ENCODE results near the gene CTAG2.
"Not testable (repeated sequence)": the region's sequence is repeated elsewhere in the genome, so short reads cannot be mapped to it uniquely, and the experiment has no call there.

Gene CTAG2

GRCh38 chrX:154653413-154653812 is at the start of gene CTAG2:
CTAG2 (minus strand) TSS chrX:154653579; CDS start chrX:154653515, 64 bp downstream.
- H3K27ac ChIP-seq (ENCODE audit: low read depth, low read length); H3K4me3 ChIP-seq (ENCODE audit: low read depth, low read length); H2AFZ ChIP-seq (ENCODE audit: low read length, unreplicated experiment); H3K36me3 ChIP-seq (ENCODE audit: insufficient read depth, low read length); H3K27me3 ChIP-seq (ENCODE audit: insufficient read depth, low read length); H3K4me1 ChIP-seq (ENCODE audit: control insufficient read depth, insufficient read depth, low read length, unreplicated experiment); H3K79me2 ChIP-seq (ENCODE audit: control insufficient read depth, insufficient read depth, low read length, unreplicated experiment): not testable (repeated sequence)

- H3K36me3 ChIP-seq (ENCODE audit: insufficient read depth, low read length): 0 out of 2 replicates have a peak, but pooled peaks cover 8% of the 10 kb centered on the region
- no peaks in the 10 kb centered on the region for H3K79me2 ChIP-seq (ENCODE audit: control insufficient read depth, insufficient read depth, low read length, unreplicated experiment)
- peaks cover 19% of the 10 kb centered on the region for H3K4me1 ChIP-seq (ENCODE audit: control insufficient read depth, insufficient read depth, low read length, unreplicated experiment)
- no peak overlapping the region for H3K4me3 ChIP-seq (ENCODE audit: low read depth, low read length)
- H3K27ac ChIP-seq (ENCODE audit: low read depth, low read length): no peak overlapping the region
- H3K27me3 ChIP-seq (ENCODE audit: insufficient read depth, low read length): no peaks in the 10 kb centered on the region
- H2AFZ ChIP-seq (ENCODE audit: low read length, unreplicated experiment): no peak overlapping the region
Observed at GRCh38 chrX:154698630-154699248, 45.4 kb upstream of the CTAG2 start.

DNA sequence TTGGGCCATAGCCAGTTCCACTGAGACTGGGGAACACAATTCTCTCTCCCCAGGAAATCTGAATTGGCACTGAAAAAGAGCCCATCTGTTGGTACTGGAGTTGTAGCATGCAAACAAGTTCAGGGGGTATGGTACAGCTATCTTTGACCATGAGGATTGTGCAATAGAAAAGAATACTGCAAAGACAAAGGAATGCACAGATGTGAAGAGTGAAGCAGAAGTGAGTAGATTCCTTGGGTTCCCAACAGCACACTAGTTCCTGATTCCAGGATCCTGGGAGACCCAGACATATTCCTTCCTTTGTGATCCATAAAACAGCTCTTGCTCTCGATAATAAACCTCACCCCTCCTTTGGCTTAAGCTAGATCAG is 43.3 kb upstream of the CTAG2 start:
- H2AFZ ChIP-seq (ENCODE audit: low read length, unreplicated experiment): no peak overlapping the region
- H3K36me3 ChIP-seq (ENCODE audit: insufficient read depth, low read length): 0 out of 2 replicates have a peak, but pooled peaks cover 8% of the 10 kb centered on the region
- no peak overlapping the region for H3K4me3 ChIP-seq (ENCODE audit: low read depth, low read length)
- H3K79me2 ChIP-seq (ENCODE audit: control insufficient read depth, insufficient read depth, low read length, unreplicated experiment): no peaks in the 10 kb centered on the region
- peaks cover 19% of the 10 kb centered on the region for H3K4me1 ChIP-seq (ENCODE audit: control insufficient read depth, insufficient read depth, low read length, unreplicated experiment)
- H3K27ac ChIP-seq (ENCODE audit: low read depth, low read length): peak overlapping the region; percentile 71
- H3K27me3 ChIP-seq (ENCODE audit: insufficient read depth, low read length): no peaks in the 10 kb centered on the region

- H3K4me3 ChIP-seq (ENCODE audit: low read depth, low read length): peak overlapping the region; percentile 34; the same call in 1 of the 2 replicates
- H3K4me1 ChIP-seq (ENCODE audit: control insufficient read depth, insufficient read depth, low read length, unreplicated experiment): peaks cover 19% of the 10 kb centered on the region
- no peaks in the 10 kb centered on the region for H3K27me3 ChIP-seq (ENCODE audit: insufficient read depth, low read length)
- H3K79me2 ChIP-seq (ENCODE audit: control insufficient read depth, insufficient read depth, low read length, unreplicated experiment): no peaks in the 10 kb centered on the region
- peak overlapping the region; percentile 71 for H3K27ac ChIP-seq (ENCODE audit: low read depth, low read length)
- 0 out of 2 replicates have a peak, but pooled peaks cover 8% of the 10 kb centered on the region for H3K36me3 ChIP-seq (ENCODE audit: insufficient read depth, low read length)
- H2AFZ ChIP-seq (ENCODE audit: low read length, unreplicated experiment): no peak overlapping the region
Observed at GRCh38 chrX:154695911-154696675, 42.7 kb upstream of the CTAG2 start.

GRCh38 chrX:154693394-154693793 is 40.0 kb upstream of the CTAG2 start:
- H3K79me2 ChIP-seq (ENCODE audit: control insufficient read depth, insufficient read depth, low read length, unreplicated experiment): no peaks in the 10 kb centered on the region
- H3K4me3 ChIP-seq (ENCODE audit: low read depth, low read length): no peak overlapping the region
- no peak overlapping the region for H2AFZ ChIP-seq (ENCODE audit: low read length, unreplicated experiment)
- H3K27ac ChIP-seq (ENCODE audit: low read depth, low read length): no peak overlapping the region
- H3K36me3 ChIP-seq (ENCODE audit: insufficient read depth, low read length): 0 out of 2 replicates have a peak, but pooled peaks cover 8% of the 10 kb centered on the region
- H3K27me3 ChIP-seq (ENCODE audit: insufficient read depth, low read length): no peaks in the 10 kb centered on the region
- H3K4me1 ChIP-seq (ENCODE audit: control insufficient read depth, insufficient read depth, low read length, unreplicated experiment): peaks cover 19% of the 10 kb centered on the region

DNA sequence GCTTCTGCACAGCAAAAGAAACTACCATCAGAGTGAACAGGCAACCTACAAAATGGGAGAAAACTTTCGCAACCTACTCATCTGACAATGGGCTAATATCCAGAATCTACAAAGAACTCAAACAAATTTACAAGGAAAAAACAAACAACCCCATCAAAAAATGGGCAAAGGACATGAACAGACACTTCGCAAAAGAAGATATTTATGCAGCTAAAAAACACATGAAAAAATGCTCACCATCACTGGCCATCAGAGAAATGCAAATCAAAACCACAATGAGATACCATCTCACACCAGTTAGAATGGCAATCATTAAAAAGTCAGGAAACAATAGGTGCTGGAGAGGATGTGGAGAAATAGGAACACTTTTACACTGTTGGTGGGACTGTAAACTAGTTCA is 37.1 kb upstream of the CTAG2 start:
- H3K27ac ChIP-seq (ENCODE audit: low read depth, low read length); H3K4me3 ChIP-seq (ENCODE audit: low read depth, low read length); H3K36me3 ChIP-seq (ENCODE audit: insufficient read depth, low read length); H2AFZ ChIP-seq (ENCODE audit: low read length, unreplicated experiment); H3K79me2 ChIP-seq (ENCODE audit: control insufficient read depth, insufficient read depth, low read length, unreplicated experiment); H3K4me1 ChIP-seq (ENCODE audit: control insufficient read depth, insufficient read depth, low read length, unreplicated experiment); H3K27me3 ChIP-seq (ENCODE audit: insufficient read depth, low read length): not testable (repeated sequence)

DNA sequence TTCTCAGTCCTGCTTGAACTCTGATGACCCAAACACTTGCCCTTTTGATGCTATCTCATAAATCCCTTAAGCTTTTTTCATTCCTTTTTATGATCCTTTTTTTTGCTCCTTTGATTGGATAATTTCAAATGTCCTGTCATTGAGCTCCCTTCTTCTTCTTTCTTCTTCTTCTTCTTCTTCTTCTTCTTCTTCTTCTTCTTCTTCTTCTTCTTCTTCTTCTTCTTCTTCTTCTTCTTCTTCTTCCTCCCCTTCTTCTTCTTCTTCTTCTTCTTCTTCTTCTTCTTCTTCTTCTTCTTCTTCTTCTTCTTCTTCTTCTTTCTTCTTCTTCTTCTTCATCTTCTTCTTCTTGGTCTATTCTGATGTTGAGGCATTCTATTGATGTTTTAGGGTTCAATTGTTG is 18.7 kb upstream of the CTAG2 start:
- H3K4me1 ChIP-seq (ENCODE audit: control insufficient read depth, insufficient read depth, low read length, unreplicated experiment); H3K27me3 ChIP-seq (ENCODE audit: insufficient read depth, low read length); H3K36me3 ChIP-seq (ENCODE audit: insufficient read depth, low read length); H2AFZ ChIP-seq (ENCODE audit: low read length, unreplicated experiment); H3K4me3 ChIP-seq (ENCODE audit: low read depth, low read length); H3K27ac ChIP-seq (ENCODE audit: low read depth, low read length); H3K79me2 ChIP-seq (ENCODE audit: control insufficient read depth, insufficient read depth, low read length, unreplicated experiment): not testable (repeated sequence)

GRCh38 chrX:154670848-154671247 is 17.5 kb upstream of the CTAG2 start:
- not testable (repeated sequence) for H3K36me3 ChIP-seq (ENCODE audit: insufficient read depth, low read length); H3K27ac ChIP-seq (ENCODE audit: low read depth, low read length); H3K4me1 ChIP-seq (ENCODE audit: control insufficient read depth, insufficient read depth, low read length, unreplicated experiment); H3K4me3 ChIP-seq (ENCODE audit: low read depth, low read length); H3K79me2 ChIP-seq (ENCODE audit: control insufficient read depth, insufficient read depth, low read length, unreplicated experiment); H3K27me3 ChIP-seq (ENCODE audit: insufficient read depth, low read length); H2AFZ ChIP-seq (ENCODE audit: low read length, unreplicated experiment)

DNA sequence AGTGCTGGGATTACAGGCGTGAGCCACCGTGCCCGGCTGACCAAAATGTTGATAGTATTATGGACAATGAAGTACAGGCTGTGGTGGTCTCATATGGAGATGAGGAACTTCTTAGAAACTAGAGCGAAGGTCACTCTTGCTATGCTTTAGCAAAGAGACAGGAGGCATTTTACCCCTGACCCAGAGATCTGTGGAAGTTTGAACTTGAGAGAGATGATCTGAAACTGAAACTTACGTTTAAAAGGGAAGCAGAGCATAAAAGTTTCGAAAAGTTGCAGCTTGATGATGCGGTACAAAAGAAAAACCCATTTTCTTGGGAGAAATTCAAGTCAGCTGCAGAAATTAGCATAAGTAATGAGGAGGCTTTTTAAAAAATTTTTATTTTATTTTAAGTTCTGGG is 8.5 kb upstream of the CTAG2 start:
- H3K4me3 ChIP-seq (ENCODE audit: low read depth, low read length): no peak overlapping the region

GRCh38 chrX:154661170-154661569 is 7.8 kb upstream of the CTAG2 start:
- H3K79me2 ChIP-seq (ENCODE audit: control insufficient read depth, insufficient read depth, low read length, unreplicated experiment): no peaks in the 10 kb centered on the region
- no peak overlapping the region for H2AFZ ChIP-seq (ENCODE audit: low read length, unreplicated experiment)
- no peak overlapping the region for H3K27ac ChIP-seq (ENCODE audit: low read depth, low read length)
- H3K4me1 ChIP-seq (ENCODE audit: control insufficient read depth, insufficient read depth, low read length, unreplicated experiment): no peaks in the 10 kb centered on the region
- no peak overlapping the region for H3K4me3 ChIP-seq (ENCODE audit: low read depth, low read length)
- H3K36me3 ChIP-seq (ENCODE audit: insufficient read depth, low read length): no peaks in the 10 kb centered on the region
- H3K27me3 ChIP-seq (ENCODE audit: insufficient read depth, low read length): no peaks in the 10 kb centered on the region; the same call in 1 of the 2 replicates

More for the DNA sequence above, 8.5 kb upstream of the CTAG2 start:
- H3K27ac ChIP-seq (ENCODE audit: low read depth, low read length): no peak overlapping the region
- H3K79me2 ChIP-seq (ENCODE audit: control insufficient read depth, insufficient read depth, low read length, unreplicated experiment): no peaks in the 10 kb centered on the region
- no peaks in the 10 kb centered on the region; the same call in 1 of the 2 replicates for H3K27me3 ChIP-seq (ENCODE audit: insufficient read depth, low read length)
- no peak overlapping the region for H2AFZ ChIP-seq (ENCODE audit: low read length, unreplicated experiment)
- H3K36me3 ChIP-seq (ENCODE audit: insufficient read depth, low read length): no peaks in the 10 kb centered on the region
- no peaks in the 10 kb centered on the region for H3K4me1 ChIP-seq (ENCODE audit: control insufficient read depth, insufficient read depth, low read length, unreplicated experiment)

DNA sequence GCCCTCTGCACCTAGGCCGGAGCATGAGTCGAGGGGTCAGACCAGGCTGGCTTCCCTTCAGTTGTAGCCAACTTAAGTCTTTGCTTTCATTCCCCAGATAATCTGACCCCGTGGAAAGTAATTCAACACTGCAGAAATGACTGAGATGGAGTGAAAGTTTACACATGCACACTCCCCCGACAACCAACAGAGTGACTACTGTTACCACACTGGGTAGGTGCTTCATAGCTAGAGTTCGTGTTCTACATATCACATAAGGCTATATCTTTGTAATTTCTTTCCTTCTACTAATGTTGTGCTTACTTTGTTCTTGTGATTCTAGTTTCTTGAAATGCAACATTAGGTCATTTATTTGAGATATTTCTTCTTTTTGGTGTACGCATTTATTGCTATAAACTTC is 7.2 kb upstream of the CTAG2 start:
- no peak overlapping the region for H3K27ac ChIP-seq (ENCODE audit: low read depth, low read length)
- no peaks in the 10 kb centered on the region; the same call in 1 of the 2 replicates for H3K27me3 ChIP-seq (ENCODE audit: insufficient read depth, low read length)
- H3K36me3 ChIP-seq (ENCODE audit: insufficient read depth, low read length): no peaks in the 10 kb centered on the region
- H2AFZ ChIP-seq (ENCODE audit: low read length, unreplicated experiment): no peak overlapping the region
- no peaks in the 10 kb centered on the region for H3K4me1 ChIP-seq (ENCODE audit: control insufficient read depth, insufficient read depth, low read length, unreplicated experiment)
- H3K4me3 ChIP-seq (ENCODE audit: low read depth, low read length): no peak overlapping the region
- H3K79me2 ChIP-seq (ENCODE audit: control insufficient read depth, insufficient read depth, low read length, unreplicated experiment): no peaks in the 10 kb centered on the region
